LNCaP clone FGC (cell line): ENCODE measurements around the gene WWTR1.

Experiments used
- DNase-seq: peaks from one replicate; pipeline ENCODE4 v3.0.0-alpha.2; 2011; ENCODE audit warnings: low read depth
- H3K4me3 ChIP-seq: 2 replicates; pipeline ENCODE4 v1.5.1; 2011; ENCODE audit warnings: mild to moderate bottlenecking, low read depth, low read length, control low read depth
- CTCF ChIP-seq: IDR thresholded peaks from 2 replicates; pipeline ENCODE4 v1.5.1; 2012; ENCODE audit warnings: mild to moderate bottlenecking; ENCODE audit not compliant: control insufficient read depth, insufficient read depth; ENCODE audit errors: extremely low read depth

Gene WWTR1

GRCh38 chr3:149534082-149534481 is 123.7 kb downstream of the WWTR1 start:
- DNase-seq, result no peak
- no peak for TF ChIP-seq CTCF
- H3K4me3 ChIP-seq, result no peak overlapping the region

- no peak for DNase-seq
- no peak overlapping the region for H3K4me3 ChIP-seq
- TF ChIP-seq CTCF, result no peak
Observed at GRCh38 chr3:149532489-149533180, 125.2 kb downstream of the WWTR1 start.

GRCh38 chr3:149529099-149529498 is 128.7 kb downstream of the WWTR1 start:
- no peak for TF ChIP-seq CTCF
- H3K4me3 ChIP-seq, result no peak overlapping the region
- no peak for DNase-seq

GRCh38 chr3:149528340-149528650 is 129.5 kb downstream of the WWTR1 start:
- DNase-seq, result no peak
- no peak overlapping the region for H3K4me3 ChIP-seq
- no peak for TF ChIP-seq CTCF

GRCh38 chr3:149527531-149528339 is 130.1 kb downstream of the WWTR1 start:
- no peak overlapping the region for H3K4me3 ChIP-seq
- TF ChIP-seq CTCF, result no peak
- no peak for DNase-seq

- TF ChIP-seq CTCF, result no peak
- DNase-seq, result no peak
- no peak overlapping the region for H3K4me3 ChIP-seq
Observed at GRCh38 chr3:149523512-149524299, 134.1 kb downstream of the WWTR1 start.
